ENCODE measurements around the gene SDHAF1.
A peak's percentile ranks its signal among the peaks of the same experiment; 100 is the strongest.
"Not testable (repeated sequence)": the region's sequence is repeated elsewhere in the genome, so short reads cannot be mapped to it uniquely, and the experiment has no call there.

SDHAF1 gene

DNA sequence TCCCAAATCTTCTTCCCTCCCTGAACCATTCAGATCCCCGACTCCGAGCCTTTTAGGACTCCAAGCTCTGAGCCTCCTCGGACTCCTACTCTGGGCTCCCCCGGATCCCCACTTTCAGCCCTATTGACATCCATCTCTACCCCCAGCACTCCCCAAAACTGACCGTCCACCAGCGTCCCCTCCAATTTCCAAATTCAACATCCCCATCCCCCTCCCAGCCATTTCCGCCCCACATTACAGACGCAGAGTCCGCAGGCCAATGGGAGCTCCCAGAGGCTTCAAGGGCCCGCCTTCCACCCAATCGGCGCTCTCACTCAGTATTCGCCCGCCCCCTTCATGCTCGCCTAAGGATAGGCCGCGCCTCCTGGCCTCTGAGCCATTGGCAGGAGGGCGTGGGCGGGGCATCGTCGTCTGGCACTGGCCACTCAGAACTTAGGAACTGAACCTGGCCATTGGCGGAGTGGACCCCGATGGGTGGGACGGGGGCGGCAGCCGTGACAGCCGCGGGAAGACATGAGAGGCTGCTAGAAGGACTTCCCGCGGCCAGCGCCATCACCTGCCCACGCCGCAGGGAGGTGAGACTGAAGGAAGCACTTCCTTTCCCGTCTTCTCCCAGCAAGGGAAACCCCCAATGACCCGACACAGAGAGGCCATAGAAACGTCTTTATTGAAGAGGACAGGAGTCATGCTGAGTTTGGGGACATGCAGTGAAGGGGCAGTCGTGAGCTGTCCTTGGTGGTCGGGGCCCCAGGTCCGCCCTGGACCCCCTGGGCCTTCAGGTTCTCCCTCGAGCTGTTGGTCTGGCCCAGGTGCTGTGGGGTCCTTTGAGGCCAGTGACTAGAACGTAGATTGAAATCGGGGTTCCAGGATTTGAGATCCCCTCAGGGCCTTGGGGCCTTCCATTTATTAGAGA is 19.3 kb downstream of the SDHAF1 start, which contains the start of gene ALKBH6:
Gene ALKBH6, minus strand, starts transcription at position 202 of the 913 bp plus-strand sequence. CDS start 816 bp downstream, outside the sequence.
- DNase-seq (ENCODE audit: low read depth in 2 of 2): peak; percentile 100

DNA sequence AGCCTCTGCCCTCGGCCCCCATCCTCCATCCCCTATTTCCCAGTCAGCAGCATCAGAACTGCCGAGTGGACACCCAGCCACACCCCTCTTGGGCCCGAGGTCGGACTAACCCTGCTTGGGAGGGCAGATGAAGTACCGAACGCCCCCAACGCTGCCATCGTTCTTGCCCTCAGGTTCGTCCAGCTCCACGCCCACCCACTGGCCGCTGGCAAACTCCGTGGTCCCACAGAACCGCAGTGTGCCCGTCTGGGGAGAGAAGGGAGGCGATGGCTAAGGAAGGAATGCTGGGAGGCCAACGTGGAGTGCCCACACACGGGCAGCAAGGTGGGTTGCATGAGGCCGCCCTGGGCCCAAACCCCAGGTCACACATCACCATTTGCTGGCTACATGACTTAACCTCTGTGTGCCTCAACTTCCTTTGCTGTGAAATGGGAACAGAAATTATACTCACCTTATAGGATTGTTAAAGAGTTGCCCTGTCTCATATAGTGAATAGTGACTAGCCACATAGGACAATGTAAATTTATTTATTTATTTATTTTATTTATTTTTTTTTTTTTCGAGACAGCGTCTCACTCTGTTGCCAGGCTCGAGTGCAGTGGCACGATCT is 24.2 kb downstream of the SDHAF1 start:
- DNase-seq (ENCODE audit: low read depth in 2 of 2): no peak

DNA sequence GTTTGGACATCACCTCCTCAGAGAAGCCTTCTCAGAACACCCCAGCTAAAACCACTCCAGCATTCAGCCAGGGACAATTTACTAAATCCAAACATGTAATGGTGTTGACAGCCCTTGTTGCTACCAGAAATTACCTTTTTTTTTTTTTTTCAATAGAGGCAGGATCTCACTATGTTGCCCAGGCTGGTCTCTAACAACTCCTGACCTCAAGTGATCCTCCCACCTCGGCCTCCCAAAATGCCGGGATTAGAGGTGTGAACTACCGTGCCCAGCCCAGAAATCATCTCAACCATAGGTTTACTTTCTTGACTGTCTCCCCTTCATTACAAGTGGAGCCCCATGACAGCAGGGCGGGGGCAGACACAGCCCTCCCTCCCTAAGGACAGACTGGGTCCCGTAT is 28.4 kb downstream of the SDHAF1 start:
- DNase-seq (ENCODE audit: low read depth in 2 of 2): no peak

DNA sequence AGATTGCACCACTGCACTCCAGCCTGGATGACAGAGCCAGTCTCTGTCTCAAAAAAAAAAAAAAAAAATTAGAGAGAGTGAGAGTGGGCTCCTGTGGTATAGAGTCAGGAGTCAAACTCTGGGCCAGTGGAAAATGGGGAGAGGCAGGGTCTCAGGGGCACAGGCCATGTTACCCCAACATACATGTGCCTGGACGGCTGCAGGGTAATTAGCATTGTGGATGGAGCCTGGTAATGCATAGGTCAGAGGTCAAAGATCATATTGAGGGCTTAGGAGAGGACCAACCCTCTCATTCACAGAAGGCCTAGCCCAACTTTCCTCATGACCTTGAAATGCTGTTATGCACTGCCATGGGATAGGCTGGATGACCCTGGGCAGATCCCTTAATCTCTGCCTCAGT is 30.6 kb downstream of the SDHAF1 start:
- no peak for DNase-seq (ENCODE audit: low read depth in 2 of 2)

DNA sequence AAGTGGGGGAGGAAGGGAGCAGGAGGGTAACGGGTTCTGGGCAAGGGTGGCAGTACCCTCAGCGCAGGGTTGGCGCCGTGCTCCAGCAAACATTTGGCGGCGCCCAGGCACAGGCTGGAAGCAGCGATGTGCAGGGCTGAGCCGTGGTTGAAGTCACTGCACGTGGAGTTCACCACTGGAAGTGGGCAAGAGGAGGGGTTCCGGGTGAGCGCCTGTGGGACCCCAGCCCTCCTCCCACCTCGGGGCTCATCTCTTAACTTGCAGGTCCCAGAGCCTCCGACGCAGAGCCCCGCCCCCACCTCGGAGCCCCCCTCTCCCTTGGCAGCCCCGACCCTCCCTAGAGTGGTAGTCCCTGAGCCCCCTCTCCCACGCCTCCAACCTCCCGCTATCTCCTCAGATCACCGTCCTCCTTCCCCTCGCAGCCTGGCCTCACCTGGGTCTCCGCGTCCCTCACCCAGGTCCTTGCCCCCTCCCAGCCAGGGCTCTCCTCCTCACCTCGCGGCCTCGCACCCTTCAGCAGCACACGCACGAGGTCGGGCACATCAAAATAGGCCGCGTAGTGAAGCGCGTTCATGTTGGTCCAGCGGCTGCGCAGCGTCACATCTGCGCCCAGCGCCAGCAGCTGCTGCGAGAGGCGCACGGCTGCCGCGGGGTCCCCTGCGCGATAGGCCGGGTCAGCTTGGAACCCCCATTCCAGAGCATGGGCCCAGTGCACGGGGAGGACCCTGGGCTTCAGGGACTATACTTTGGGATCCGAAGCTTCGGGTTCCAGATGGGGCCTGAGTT is 31.3 kb downstream of the SDHAF1 start:
- no peak for DNase-seq (ENCODE audit: low read depth in 2 of 2)

DNA sequence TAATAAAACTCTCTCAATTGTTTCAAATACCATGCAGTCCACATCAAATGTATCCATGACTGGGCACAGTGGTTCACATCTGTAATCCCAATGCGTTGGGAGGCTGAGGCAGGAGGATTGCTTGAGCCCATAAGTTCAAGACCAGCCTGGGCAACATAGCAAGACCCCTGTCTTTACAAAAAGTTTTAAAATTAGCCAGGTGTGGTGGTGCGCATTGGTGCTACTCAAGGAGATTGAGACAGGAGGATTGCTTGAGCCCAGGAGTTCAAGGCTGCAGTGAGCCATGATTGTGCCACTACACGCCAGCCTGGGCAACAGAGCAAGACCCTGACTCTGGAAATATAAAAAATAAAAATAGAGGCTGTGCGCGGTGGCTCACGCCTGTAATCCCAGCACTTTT is 32.7 kb downstream of the SDHAF1 start:
- no peak for DNase-seq (ENCODE audit: low read depth in 2 of 2)

DNA sequence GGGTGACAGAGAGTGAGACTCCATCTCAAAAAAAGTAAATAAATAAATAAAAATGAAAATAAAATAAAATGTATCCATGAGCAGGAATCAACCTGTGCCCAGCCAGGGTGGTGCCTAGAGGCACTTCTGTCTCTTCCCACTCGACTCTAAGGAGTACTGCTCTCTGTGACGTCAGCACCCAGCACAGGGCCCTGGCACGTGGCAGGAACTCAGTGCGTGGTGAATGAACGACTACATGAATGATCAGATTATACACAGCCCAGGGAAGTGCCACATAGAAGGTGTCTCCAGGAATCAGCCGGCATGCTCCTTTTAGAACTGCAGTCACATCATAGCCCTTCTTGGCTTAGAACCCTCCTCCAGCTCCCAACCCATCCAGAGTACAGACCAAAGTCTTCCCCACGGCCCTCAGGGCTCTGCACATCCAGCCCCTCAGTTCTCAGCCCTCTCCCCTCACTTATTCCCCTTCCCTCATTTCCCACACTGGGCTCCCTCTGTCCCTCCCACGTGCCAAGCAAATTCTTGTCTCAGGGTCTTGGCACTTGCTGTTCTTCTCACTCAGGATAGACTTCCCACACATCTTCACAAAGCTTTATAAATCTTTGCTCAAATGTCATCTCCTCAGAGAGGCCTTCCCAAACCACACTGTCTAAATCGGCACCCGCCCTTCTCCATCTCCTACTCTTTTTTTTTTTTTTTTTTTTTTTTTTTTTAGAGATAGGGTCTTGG is 33.5 kb downstream of the SDHAF1 start:
- DNase-seq (ENCODE audit: low read depth in 2 of 2): no peak

DNA sequence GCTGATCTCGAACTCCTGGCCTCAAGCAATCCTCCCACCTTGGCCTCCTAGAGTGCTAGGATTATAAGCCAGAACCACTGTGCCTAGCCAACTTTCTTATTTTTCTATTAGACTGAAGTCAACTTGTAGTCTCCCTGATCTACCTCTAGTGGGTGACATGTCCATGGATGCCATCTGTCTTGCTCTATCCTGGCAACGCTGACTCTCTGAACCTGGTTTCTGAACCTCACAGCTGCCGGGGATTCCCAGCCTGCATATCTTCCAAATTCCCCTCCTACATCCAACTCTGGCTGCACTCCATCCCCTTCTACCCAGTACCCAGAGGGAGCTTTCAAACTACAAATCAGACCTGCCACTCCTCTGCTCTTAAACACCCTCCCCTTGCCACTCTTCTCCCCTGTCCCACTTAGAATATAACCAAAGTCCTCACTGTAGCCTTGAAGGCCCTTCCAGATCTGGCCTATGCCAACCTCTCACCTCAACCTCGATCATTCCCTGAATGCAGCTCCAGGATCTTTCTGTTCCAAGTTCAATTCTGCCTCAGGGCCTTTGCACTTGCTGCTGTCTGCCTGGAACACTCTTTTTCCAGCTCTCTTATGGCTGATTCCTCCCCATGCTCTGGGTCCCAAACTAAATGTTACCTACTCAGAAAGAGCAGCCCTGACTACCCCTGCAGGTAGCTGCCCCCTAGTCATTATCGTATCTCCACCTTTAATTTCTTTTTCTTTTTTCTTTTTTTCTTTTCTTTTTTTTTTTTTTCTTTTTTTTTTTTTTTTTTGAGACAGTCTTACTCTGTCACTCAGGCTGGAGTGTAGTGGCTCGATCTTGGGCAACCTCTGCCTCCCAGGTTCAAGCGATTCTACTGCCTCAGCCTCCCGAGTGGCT is 35.5 kb downstream of the SDHAF1 start:
- no peak for DNase-seq (ENCODE audit: low read depth in 2 of 2)

DNA sequence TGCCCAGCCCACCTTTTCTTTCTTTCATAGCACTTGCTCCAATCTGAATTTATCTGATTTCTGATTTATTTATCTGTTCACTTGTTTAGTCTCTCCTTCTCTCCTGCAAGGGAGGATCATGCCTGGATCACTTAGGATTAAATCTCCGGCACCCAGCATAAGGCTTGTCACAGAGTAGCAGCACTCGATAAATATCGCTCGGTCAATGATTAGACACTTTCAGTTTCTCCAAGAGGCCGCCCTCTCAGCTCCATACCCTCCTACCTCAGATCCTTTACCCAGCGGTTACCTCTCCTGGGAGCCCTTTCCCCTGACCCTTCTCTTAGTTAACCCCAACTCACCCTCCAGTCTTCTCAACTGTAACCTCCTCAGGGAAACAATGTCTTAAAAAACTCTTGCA is 36.3 kb downstream of the SDHAF1 start:
- DNase-seq (ENCODE audit: low read depth in 2 of 2): no peak

DNA sequence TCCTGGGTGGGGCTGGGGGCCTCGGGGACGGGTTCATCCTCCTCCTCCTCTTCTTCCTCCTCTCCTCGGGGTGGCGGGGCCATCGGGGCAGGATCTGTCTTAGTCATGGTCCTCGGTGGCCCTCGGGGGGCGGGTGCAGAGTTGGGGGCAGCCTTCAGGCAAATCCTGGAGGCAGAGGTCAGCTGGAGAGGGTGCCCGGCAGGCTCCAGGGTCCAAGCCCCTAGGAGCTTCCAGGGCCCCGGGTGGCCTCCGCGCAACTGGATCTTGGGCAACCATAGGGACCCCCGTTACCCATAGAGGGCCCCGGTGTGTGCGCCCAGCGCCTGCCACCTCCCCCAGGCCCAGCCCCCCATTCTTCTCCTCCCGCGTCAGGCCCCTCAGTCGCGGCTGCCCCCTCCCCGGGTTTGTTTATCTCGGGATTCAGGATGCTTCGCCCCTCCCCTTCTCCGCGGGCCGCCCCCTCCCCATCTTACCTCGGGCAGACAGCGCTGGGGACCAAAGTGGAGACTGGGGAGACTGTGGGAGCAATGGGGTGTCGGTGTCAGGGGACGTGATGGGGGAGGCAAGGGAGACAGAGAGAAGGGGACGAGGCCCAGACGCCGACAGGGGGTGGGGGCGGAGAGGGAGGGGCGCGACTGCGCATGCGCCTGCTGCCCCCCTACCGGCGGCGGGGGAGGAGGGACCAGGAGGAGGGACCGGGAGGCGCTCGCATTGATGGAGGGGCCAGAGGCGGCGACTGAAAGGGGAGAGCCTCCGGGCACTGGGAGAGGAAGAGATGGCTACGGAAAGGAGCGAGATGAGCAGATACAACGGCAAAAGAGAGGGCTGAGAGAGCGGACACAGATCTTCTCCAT is 37.5 kb downstream of the SDHAF1 start, which contains the start of gene CLIP3:
Gene CLIP3, minus strand, starts transcription at position 623 of the 854 bp plus-strand sequence. Its CDS starts 516 bp downstream, at position 107.
- DNase-seq (ENCODE audit: low read depth in 2 of 2): peak; percentile 31 to 40

DNA sequence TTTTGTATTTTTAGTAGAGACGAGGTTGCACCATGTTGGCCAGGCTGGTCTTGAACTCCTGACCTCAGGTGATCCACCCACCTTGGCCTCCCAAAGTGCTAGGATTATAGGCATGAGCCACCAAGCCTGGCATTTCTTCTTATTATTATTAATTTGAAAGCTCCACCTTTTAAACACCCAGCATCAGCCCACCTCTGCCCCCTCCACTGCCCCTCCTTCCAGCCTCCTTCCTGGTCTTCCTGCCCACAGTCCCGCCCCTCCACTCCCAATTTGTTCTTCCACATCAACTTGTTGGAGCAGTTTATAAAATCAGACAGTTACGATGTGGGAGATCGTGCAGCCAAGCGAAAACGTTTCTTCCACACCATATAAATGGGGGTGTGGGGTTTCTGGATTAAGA is 45.5 kb downstream of the SDHAF1 start:
- no peak for DNase-seq (ENCODE audit: low read depth in 2 of 2)

DNA sequence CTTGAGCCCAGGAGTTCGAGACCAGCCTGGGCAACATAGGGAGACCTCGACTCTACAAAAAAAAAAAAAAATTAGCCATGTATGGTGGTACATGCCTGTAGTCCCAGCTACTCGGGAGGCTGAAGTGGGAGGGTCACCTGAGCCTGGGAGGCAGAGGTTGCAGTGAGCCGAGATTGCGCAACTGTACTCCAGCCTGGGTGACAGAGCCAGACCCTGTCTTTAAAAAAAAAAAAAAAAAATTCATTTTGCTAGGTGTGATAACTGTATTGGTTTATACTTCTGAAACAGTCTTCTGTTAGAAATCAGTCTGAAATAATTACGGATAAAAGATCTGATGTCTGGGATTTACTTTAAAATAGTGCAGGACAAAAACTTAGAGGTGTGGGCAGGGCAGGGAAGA is 46.1 kb downstream of the SDHAF1 start:
- not testable (repeated sequence) for DNase-seq (ENCODE audit: low read depth in 2 of 2)

DNA sequence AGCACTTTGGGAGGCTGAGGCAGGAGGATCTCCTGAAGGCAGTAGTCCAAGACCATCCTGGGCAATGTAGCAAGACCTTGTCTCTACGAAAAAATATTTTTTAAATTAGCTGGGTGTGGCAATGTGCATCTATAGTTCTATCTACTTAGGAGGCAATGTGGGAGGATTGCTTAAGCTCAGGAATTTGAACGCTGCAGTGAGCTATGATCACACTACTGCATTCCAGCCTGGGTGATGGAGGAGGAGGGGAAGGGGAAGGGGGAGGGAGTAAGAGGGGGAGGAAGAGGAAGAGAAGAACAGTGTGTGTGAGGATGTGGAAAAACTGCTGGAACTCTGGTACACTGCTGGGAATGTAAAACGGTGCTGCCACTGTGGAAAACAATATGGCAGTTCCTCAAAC is 46.8 kb downstream of the SDHAF1 start:
- DNase-seq (ENCODE audit: low read depth in 2 of 2): no peak

DNA sequence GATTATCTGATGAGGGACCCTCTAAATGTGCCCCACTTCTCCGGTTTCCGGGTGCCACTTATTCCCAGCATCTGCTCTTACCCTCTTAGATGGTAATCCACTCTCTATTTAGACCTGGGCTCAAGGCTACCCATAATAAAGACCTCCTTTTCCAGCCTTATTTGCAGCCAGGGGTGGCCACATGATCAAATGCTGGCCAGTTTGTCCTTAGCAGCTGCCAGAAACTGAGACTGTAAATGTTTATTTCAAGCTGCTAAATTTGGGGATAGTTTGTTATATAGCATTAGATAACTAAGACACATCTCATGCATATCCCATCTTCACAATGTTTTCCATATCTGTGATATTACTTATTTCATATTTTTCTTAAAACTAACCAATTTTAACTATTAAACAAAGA is 49.0 kb downstream of the SDHAF1 start:
- no peak for DNase-seq (ENCODE audit: low read depth in 2 of 2)
